HG03558 (cell line): ENCODE data around the gene HSPA8.
"Not testable (repeated sequence)": the region's sequence is repeated elsewhere in the genome, so short reads cannot be mapped to it uniquely, and the experiment has no call there.

ENCODE experiments used
- ATAC-seq: cut with Tn5 transposase; IDR thresholded peaks from one replicate; pipeline ENCODE4 v1.9.1; 2021; ENCODE audit warnings: moderate number of reproducible peaks; ENCODE audit not compliant: unreplicated experiment; ENCODE audit errors: extremely low read depth

Gene HSPA8

GRCh38 chr11:123061403-123062157, at the start of gene HSPA8:
TSS of gene HSPA8 (minus strand) at chr11:123062136. CDS start at chr11:123061324, 812 bp downstream.
- ATAC-seq, result no peak

DNA sequence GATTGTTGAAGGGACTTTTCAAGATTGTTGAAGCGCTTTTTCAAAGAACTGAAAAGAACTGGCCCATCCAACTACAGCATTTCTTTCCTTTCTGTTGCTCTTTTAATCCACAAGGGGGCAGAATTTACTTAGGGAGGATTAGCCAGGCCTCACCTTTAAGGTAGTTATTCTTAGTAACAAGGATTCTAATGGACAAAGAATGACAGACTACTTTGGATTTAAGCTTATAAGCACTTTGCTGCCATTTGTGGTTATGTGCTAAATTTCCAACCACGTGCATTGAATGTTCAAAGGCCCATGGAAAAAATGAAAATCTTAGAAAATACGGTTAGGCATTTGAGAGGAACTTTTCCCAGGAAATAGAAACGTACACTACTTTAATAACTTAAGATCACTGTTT, 49.5 kb upstream of the HSPA8 start:
- no peak for ATAC-seq

DNA sequence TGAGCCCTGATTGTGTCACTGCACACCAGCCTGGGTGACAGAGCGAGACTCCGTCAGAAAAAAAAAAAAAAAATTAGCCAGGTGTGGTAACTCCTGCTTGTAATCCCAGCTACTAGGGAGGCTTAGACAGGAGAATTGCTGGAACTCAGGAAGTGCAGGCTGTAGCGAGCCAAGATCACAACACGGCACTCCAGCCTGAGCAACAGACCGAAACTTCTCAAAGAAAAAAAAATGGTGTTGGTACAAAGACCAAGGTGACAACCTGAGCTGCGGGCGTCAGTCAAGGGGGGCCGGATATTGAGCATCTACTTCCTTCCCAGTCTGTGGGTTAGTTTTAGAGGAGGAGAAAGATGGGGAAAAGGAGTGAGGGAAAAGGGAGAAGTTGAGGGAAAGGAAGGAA, 48.5 kb upstream of the HSPA8 start:
- no peak for ATAC-seq

GRCh38 chr11:123107945-123108495, 46.1 kb upstream of the HSPA8 start:
- ATAC-seq, result no peak

DNA sequence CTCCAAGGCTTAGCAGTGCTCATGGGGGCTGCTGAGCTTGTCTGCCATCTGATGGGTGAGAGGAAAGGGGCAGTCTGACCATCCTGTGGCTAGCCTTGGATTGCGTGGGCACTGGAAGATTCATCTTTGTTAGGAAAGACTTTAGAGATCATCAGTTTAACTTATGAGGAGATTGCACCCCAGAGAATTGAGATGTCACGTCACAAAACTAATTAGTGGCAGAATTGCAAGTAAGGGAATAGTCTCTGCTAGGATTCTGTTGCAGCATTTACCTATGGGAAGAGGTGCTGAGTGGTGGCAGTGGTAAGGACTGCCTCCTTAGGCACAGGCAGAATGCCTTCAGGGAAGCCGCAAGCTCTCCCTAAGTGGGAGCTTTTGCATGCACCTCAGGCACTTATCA, 42.8 kb upstream of the HSPA8 start:
- ATAC-seq, result no peak

GRCh38 chr11:123103326-123103980, 41.5 kb upstream of the HSPA8 start:
- ATAC-seq, result no peak

DNA sequence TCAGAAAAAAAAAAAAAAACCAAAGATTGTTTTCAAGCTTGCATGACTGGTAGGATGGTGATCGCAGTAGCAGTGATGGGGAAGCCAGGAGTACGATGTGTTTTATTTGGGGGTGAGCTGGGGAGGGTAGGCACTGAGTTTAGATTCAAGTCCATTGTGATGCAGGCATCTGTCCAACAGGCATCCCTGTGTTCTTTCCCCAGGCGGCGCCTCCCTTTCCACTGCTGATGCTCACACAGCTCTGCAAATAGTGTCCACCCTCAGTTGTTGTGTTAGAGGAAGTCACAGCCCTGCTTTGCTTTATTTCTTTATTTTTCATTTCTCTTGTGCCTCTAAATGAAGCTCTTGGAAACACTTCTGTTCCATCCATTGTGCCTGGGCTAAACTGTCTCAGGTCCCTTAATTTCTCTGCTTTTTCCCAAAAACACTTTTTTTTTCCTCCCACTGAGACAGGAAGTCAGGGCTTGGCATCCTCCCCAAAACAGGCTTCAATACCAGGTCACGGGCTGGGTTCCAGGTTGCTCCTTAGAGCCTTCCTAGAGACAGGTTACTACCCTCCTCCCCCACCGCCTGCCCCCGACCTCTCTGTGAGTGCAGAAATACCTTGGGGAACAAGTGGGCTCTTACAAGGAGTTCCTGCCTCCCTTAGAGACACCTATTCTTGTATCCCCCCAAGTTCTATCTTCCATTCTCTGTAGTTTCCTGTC, 38.6 kb upstream of the HSPA8 start:
- ATAC-seq, result no peak

- no peak for ATAC-seq
Observed at GRCh38 chr11:123098990-123099389, 37.1 kb upstream of the HSPA8 start.

DNA sequence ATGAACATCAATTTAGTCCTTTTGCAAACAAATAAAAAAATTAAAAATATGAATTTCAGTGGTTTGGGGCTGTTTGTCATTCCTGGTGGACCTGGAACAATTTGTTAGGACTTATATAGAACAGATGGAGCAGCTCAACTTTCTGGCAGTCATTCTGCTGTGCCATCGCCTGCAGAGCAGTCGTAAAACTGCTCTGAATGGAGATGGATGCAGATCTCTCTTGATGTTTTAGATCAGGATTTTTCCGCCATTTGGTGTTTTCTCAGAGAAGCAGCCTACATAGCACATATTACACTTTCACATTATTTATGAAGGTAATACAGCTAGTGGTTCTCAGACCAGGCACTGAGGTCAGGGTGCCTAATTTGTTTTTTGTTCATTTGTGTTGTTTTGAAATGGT, 31.8 kb upstream of the HSPA8 start:
- ATAC-seq, result no peak

- no peak for ATAC-seq
Observed at GRCh38 chr11:123091506-123091905, 29.6 kb upstream of the HSPA8 start.

DNA sequence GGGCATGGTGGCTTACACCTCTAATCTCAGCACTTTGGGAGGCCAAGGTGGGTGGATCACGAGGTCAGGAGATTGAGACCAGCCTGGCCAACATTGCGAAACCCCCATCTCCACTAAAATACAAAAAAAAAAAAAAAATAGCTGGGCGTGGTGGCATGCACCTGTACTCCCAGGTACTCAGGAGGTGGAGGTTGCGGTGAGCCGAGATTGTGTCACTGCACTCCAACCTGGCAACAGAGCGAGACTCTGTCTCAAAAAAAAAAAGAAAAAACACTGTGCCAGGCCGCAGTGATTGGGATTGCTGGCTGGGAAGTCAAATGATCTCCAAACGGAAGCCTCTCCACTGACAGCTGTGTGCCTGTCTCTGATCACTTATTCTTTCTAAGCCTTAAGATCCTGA, 28.2 kb upstream of the HSPA8 start:
- ATAC-seq, result not testable (repeated sequence)

DNA sequence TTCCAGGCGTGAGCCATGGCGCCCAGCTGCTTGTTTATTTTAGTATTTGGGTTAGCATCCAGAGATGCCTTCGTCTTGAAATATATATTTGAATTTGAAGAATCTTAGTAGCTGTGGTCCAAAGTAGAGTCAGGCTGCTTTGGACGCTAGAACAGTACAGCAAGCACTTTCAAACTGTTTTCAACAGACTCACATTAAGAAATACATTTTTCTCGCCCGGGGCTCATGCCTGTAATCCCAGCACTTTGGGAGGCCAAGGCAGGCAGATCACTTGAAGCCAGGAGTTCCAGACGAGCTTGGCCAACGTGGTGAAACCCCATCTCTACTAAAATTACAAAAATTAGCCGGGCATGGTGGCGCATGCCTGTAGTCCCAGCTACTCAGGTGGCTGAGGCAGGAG, 27.0 kb upstream of the HSPA8 start:
- not testable (repeated sequence) for ATAC-seq

GRCh38 chr11:123087657-123088056, 25.7 kb upstream of the HSPA8 start:
- peak; percentile 65 for ATAC-seq

- ATAC-seq, result no peak
Observed at GRCh38 chr11:123086305-123086704, 24.4 kb upstream of the HSPA8 start.

- no peak for ATAC-seq
Observed at GRCh38 chr11:123085497-123085896, 23.6 kb upstream of the HSPA8 start.

- no peak for ATAC-seq
Observed at GRCh38 chr11:123084454-123084853, 22.5 kb upstream of the HSPA8 start.

DNA sequence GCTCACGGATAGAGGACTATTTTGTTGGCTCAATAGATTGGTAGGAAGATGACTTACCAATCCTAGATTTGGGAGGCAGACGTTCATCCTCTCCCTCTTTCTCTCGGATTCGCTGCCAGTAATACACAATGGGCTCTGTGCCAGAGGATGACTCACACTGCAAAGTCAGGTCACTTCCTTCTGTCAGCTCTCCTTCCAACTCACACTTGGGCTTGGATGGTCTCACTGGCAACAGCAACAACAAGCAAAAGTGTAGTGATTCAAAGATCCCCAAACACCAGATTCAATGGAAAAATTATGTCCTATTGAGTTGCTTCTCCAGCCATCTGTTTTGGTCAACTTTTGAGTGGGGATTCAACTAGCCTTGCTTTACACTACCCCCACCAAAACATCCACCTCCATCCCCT, 21.7 kb upstream of the HSPA8 start:
- ATAC-seq, result no peak

DNA sequence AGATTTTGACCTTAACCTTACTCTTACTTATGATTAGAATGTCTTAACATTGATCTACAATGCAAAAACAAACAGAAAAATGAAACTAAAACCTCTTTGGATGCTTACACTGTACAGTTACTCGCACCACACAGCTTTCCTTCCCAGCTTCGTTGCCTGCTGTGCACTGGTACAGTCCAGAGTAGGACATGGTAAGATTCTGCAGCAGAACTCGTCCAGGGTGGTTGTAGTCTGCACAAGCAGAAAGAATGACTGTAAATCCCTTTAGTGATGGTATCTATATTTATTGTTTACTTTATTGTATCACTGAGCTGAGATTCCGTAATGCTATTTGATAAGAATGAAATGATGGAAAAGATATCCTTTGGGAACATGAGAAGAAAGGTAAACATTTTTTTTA, 21.0 kb upstream of the HSPA8 start:
- no peak for ATAC-seq

GRCh38 chr11:123080015-123080414, 18.1 kb upstream of the HSPA8 start:
- ATAC-seq, result no peak

DNA sequence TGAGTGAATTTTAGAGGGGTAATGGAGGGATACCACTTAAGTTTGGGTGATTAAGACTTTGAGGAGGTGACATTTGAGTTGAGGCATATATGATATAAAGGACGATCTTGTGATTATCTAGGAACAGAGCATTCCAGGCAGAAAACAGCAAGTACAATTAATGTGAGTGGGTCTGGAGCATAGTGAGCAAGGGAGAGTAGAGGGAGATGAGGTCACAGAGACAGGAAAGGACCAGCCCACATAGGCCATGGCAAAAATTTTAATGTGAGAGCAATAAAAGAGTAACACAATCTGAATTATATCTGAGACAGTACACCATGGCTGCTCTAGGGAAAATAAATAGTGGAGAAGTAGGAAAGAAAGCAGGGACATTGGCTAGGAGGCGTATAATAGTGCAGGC, 14.5 kb upstream of the HSPA8 start:
- ATAC-seq, result no peak
